ENCODE measurements around the gene B9D1.

DNA sequence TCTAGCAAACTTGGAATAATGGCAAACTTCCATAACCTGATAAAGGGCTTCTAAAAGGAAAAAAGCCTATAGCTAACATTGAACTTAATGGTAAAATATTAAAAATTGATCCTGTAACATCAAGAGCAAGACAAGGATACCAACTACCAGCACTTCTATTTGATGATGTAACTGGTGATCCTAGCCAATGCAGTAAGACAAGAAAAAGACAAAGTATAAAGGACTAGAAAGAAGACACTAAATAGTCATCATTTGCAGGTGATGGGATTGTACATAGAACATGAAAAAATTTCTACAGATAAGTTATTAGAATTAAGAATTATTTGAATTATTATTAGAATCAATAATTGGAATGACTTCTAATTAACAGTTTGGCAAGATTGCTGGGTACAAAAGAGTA, 37.0 kb downstream of the B9D1 start:
- TF ChIP-seq, protein P1, sequence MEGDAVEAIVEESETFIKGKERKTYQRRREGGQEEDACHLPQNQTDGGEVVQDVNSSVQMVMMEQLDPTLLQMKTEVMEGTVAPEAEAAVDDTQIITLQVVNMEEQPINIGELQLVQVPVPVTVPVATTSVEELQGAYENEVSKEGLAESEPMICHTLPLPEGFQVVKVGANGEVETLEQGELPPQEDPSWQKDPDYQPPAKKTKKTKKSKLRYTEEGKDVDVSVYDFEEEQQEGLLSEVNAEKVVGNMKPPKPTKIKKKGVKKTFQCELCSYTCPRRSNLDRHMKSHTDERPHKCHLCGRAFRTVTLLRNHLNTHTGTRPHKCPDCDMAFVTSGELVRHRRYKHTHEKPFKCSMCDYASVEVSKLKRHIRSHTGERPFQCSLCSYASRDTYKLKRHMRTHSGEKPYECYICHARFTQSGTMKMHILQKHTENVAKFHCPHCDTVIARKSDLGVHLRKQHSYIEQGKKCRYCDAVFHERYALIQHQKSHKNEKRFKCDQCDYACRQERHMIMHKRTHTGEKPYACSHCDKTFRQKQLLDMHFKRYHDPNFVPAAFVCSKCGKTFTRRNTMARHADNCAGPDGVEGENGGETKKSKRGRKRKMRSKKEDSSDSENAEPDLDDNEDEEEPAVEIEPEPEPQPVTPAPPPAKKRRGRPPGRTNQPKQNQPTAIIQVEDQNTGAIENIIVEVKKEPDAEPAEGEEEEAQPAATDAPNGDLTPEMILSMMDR (IDR thresholded peaks at IDR 0.05): no peak
- no peak for TF ChIP-seq POLR2A (IDR thresholded peaks at IDR 0.05)
- no peak for TF ChIP-seq POLR2AphosphoS5 (IDR thresholded peaks at IDR 0.05)
